CD4-positive, alpha-beta T cell (primary cell): ENCODE measurements around the gene BRD7. TPM values are rescaled to one million over a fixed set of nuclear protein-coding genes. Genes with fewer than 3 reads are reported as not detected.

ENCODE experiments used
- ATAC-seq: fragments of 200-7000 bp; cut with Tn5 transposase; one replicate; pipeline ENCODE4 v1.10.0; 2022; ENCODE audit warnings: mild to moderate bottlenecking; ENCODE audit not compliant: poor library complexity
- CTCF ChIA-PET: fragments of 350-600 bp; sonication (Branson Sonifier 250); formaldehyde crosslinking; loops from one replicate; lab custom pipeline; 2021; ENCODE audit warnings: antibody characterized with exemption, inconsistent platforms; lab: Charles Lee
- POLR2A ChIA-PET: fragments of 350-600 bp; sonication (Branson Sonifier 250); formaldehyde crosslinking; loops from one replicate; lab custom pipeline; 2021; ENCODE audit warnings: antibody characterized with exemption, inconsistent platforms; lab: Charles Lee
- DNase-seq, 14 experiments: peaks; one replicate each; pipeline ENCODE4 v3.0.0-alpha.2; 2013 to 2020; ENCODE audit warnings: mixed read lengths in 2 of 14
- H3K27ac ChIP-seq, 2 donors: one replicate each; pipeline versions ENCODE4 v1.5.1 to v1.7.0; 2013; ENCODE audit warnings: low read length in 2 of 2, low read depth in 1 of 2, mild to moderate bottlenecking in 1 of 2
- H3K27me3 ChIP-seq, 2 experiments: 1 replicate in 1 of 2; 2 replicates in 1 of 2; pipeline versions ENCODE4 v1.6.1 to v1.7.0; 2013; ENCODE audit warnings: low read length in 2 of 2, control low read depth in 1 of 2, mild to moderate bottlenecking in 1 of 2, moderate library complexity in 1 of 2; ENCODE audit not compliant: insufficient read depth in 2 of 2, control insufficient read depth in 1 of 2
- H3K36me3 ChIP-seq: one replicate; pipeline ENCODE4 v1.6.1; 2013; ENCODE audit warnings: low read length, control low read depth; ENCODE audit not compliant: insufficient read depth
- H3K4me1 ChIP-seq: one replicate; pipeline ENCODE4 v1.6.1; 2013; ENCODE audit warnings: low read length, control low read depth; ENCODE audit not compliant: insufficient read depth
- H3K4me3 ChIP-seq: one replicate; pipeline ENCODE4 v1.5.1; 2013; ENCODE audit warnings: mild to moderate bottlenecking, low read length, moderate library complexity
- H3K9me3 ChIP-seq, 2 experiments: 1 replicate in 1 of 2; 2 replicates in 1 of 2; pipeline versions ENCODE4 v1.6.1 to v1.7.0; 2013; ENCODE audit warnings: low read length in 2 of 2, mild to moderate bottlenecking in 2 of 2, control low read depth in 1 of 2, moderate library complexity in 1 of 2; ENCODE audit not compliant: control insufficient read depth in 1 of 2, insufficient read depth in 1 of 2
- H3K27ac Mint-ChIP-seq: one replicate; pipeline ENCODE4 v1.8.0; 2020; ENCODE audit warnings: mixed read lengths
- H3K27me3 Mint-ChIP-seq: one replicate; pipeline ENCODE4 v1.8.0; 2021; ENCODE audit warnings: mixed read lengths
- H3K36me3 Mint-ChIP-seq: one replicate; pipeline ENCODE4 v1.8.0; 2021; ENCODE audit warnings: low read depth, mixed read lengths
- H3K4me1 Mint-ChIP-seq: one replicate; pipeline ENCODE4 v1.8.0; 2021; ENCODE audit warnings: low read depth, mixed read lengths
- H3K4me3 Mint-ChIP-seq: one replicate; pipeline ENCODE4 v1.8.0; 2020; ENCODE audit warnings: mild to moderate bottlenecking, mixed read lengths
- H3K9me3 Mint-ChIP-seq: one replicate; pipeline ENCODE4 v1.8.0; 2020; ENCODE audit warnings: mixed read lengths
- intact Hi-C, 2 experiments: fragments of 100-400 bp; cut with DNase I in 1 of 2; cut with micrococcal nuclease in 1 of 2; formaldehyde crosslinking; loops; one replicate each; pipeline versions ENCODE4 v1.15.1 to v1.9.0; 2023 to 2025; cut with DNase I, micrococcal nuclease
- total RNA-seq, 174 experiments: library from RNA in 2 of 174; stranded (reverse) in 2 of 174; gene quantifications; one replicate each; pipeline ENCODE4 v1.2.3 and lab custom pipeline; 2021 to 2026
- TF ChIP-seq, protein P1 (sequence below): fragments of 200-600 bp; IDR thresholded peaks from one replicate; pipeline ENCODE4 v1.8.0; 2022; ENCODE audit warnings: antibody characterized with exemption, mild to moderate bottlenecking

Gene BRD7
- total RNA-seq, 2 experiments from 2014 or later: 95.4 to 103 TPM

DNA sequence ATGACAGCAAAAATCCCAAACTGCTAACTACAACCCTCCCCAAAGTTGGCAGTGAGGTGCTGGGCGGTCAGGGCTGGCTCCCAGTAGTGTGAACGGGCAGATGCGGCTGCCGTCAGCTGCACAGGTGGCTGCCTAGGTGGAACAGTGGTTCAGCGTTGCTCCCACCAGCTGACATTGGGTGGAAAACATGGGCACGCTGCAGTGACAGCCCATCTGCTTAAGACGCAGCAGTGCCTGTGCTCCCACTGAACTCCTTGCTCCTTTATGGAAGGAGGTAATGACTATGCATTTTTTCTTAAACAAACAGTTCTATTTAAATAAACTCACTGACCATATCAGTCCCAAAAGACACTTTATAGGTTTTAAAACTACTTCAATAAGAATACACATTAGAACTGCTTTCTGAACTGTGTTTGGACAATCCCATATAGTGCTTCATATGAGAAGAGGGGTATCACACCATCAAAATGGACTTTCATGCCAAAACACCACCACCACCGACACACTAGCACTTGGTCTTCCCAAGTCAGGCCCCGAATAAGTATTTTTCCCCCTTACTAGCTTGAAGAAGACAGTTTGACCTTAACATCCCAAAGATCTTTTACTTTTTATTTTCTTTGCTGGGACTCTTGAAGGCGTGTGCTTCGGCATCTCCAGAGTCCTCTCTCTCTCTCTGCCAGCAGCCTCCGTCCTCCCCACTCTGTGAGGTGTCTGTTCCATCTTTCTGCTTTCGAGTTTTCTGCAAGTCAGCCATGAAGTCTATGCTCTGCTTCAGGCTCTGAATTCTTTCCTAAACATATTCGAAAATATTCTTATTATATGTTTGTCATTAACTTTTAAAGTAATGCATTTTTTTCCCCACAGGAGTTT is 34.4 kb downstream of the BRD7 start:
- Mint-ChIP-seq H3K27ac (peak overlapping the region; percentile 98), H3K27me3 (no peaks in the 10 kb centered on the region), H3K4me3 (no peak overlapping the region), H3K36me3 (peaks cover 82% of the 10 kb centered on the region), H3K9me3 (no peaks in the 10 kb centered on the region), H3K4me1 (peaks cover 76% of the 10 kb centered on the region)
- Histone ChIP-seq H3K4me3 (no peak overlapping the region), H3K27me3 (no peaks in the 10 kb centered on the region), H3K27ac (no peak overlapping the region), H3K36me3 (peaks cover 40% of the 10 kb centered on the region), H3K9me3 (no peaks in the 10 kb centered on the region), H3K4me1 (peaks cover 47% of the 10 kb centered on the region)
- intact Hi-C loops: no loop called here
- POLR2A ChIA-PET: interaction anchor here (1.0 to 1.6 kb wide), 2 partner anchors 27 to 60 kb away, joined by 3 to 4 read pairs; no protein-coding TSS in a partner anchor
- ATAC-seq: no peak
- TF ChIP-seq, protein P1, sequence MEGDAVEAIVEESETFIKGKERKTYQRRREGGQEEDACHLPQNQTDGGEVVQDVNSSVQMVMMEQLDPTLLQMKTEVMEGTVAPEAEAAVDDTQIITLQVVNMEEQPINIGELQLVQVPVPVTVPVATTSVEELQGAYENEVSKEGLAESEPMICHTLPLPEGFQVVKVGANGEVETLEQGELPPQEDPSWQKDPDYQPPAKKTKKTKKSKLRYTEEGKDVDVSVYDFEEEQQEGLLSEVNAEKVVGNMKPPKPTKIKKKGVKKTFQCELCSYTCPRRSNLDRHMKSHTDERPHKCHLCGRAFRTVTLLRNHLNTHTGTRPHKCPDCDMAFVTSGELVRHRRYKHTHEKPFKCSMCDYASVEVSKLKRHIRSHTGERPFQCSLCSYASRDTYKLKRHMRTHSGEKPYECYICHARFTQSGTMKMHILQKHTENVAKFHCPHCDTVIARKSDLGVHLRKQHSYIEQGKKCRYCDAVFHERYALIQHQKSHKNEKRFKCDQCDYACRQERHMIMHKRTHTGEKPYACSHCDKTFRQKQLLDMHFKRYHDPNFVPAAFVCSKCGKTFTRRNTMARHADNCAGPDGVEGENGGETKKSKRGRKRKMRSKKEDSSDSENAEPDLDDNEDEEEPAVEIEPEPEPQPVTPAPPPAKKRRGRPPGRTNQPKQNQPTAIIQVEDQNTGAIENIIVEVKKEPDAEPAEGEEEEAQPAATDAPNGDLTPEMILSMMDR: no peak
- CTCF ChIA-PET: interaction anchor here (1.0 kb wide), 1 partner anchor 21 kb away, joined by 3 read pairs; no protein-coding TSS in a partner anchor
- DNase-seq: no peak

DNA sequence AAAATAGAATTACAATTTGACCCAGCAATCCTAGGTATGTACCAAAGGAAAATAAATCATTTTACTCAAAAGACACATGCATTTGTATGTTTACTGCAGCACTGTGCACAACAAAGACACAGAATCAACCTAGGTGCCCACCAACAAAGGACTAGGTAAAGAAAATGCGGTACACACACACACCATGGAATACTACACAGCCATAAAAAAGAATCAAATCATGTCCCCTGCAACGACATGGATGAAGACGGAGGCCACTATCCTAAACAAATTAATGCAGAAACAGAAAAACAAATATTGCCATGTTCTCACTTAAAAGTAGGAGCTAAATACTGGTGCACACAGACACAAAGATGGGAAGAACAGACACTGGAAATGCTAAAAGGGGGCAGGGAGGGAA is 36.2 kb downstream of the BRD7 start:
- no peaks in the 10 kb centered on the region for H3K27me3 Mint-ChIP-seq
- POLR2A ChIA-PET: no interaction called here
- TF ChIP-seq, protein P1: no peak
- peaks cover 71% of the 10 kb centered on the region for H3K4me1 Mint-ChIP-seq
- H3K27me3 ChIP-seq: no peaks in the 10 kb centered on the region
- H3K4me3 Mint-ChIP-seq: no peak overlapping the region
- ATAC-seq (no peak), DNase-seq (no peak)
- CTCF ChIA-PET: no interaction called here
- H3K27ac Mint-ChIP-seq: peak overlapping the region; percentile 98
- H3K4me3 ChIP-seq: no peak overlapping the region
- H3K36me3 Mint-ChIP-seq: peaks cover 81% of the 10 kb centered on the region
- H3K9me3 ChIP-seq: no peaks in the 10 kb centered on the region
- H3K9me3 Mint-ChIP-seq: no peaks in the 10 kb centered on the region
- peaks cover 41% of the 10 kb centered on the region for H3K4me1 ChIP-seq
- H3K27ac ChIP-seq: no peak overlapping the region
- intact Hi-C loops: no loop called here
- H3K36me3 ChIP-seq: peaks cover 52% of the 10 kb centered on the region

DNA sequence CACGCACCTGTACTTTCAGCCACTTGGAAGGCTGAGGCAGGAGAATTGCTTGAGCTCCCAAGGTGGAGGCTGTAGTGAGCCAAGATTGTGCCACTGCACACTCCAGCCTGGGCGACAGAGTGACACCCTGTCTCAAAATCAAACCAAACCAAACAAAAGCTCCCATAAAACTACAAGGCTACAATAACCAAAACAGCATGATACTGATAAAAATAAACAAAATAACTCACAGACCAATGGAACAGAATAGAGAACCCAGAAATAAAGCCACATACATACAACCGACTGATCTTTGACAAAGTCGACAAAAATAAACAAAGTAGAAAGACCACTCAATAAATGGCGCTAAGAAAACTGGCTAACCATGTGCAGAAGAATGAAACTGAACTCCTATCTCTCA is 37.2 kb downstream of the BRD7 start:
- H3K27ac ChIP-seq: no peak overlapping the region
- no peak overlapping the region for H3K4me3 Mint-ChIP-seq
- DNase-seq (no peak), ATAC-seq (no peak)
- H3K27me3 ChIP-seq: no peaks in the 10 kb centered on the region
- TF ChIP-seq, protein P1: no peak
- intact Hi-C loops: no loop called here
- H3K4me1 ChIP-seq: peaks cover 42% of the 10 kb centered on the region
- H3K36me3 Mint-ChIP-seq: peaks cover 87% of the 10 kb centered on the region
- no peaks in the 10 kb centered on the region for H3K9me3 Mint-ChIP-seq
- POLR2A ChIA-PET: no interaction called here
- peaks cover 52% of the 10 kb centered on the region for H3K36me3 ChIP-seq
- CTCF ChIA-PET: no interaction called here
- no peaks in the 10 kb centered on the region for H3K27me3 Mint-ChIP-seq
- no peak overlapping the region for H3K4me3 ChIP-seq
- H3K9me3 ChIP-seq: no peaks in the 10 kb centered on the region
- H3K4me1 Mint-ChIP-seq: peaks cover 73% of the 10 kb centered on the region
- H3K27ac Mint-ChIP-seq: peak overlapping the region; percentile 98
